Stimulated activated naive B cell treated with anti-CD40 and anti-IgM and Interleukin-4, amounts not matched to agents 10 μg/mL and 1 μg/mL and 100 μg/mL, for 72 hours (primary cell): ENCODE results near the gene ADAMTS4.

Experiments used
- ATAC-seq, 2 donors: fragments of 150-1000 bp; cut with Tn5 transposase; replicated peaks; 2 replicates each; pipeline ENCODE4 v1.10.0; 2021; ENCODE audit warnings: moderate library complexity in 1 of 2
- DNase-seq: peaks from one replicate; pipeline ENCODE4 v3.0.0; 2021
- H3K27ac Mint-ChIP-seq: one replicate; pipeline ENCODE4 v1.8.0; 2022; ENCODE audit warnings: mild to moderate bottlenecking, mixed read lengths
- H3K27me3 Mint-ChIP-seq, 2 donors: one replicate each; pipeline ENCODE4 v1.8.0; 2022; ENCODE audit warnings: mixed read lengths in 2 of 2
- H3K36me3 Mint-ChIP-seq, 2 donors: one replicate each; pipeline ENCODE4 v1.8.0; 2022; ENCODE audit warnings: mixed read lengths in 2 of 2, mild to moderate bottlenecking in 1 of 2
- H3K4me1 Mint-ChIP-seq, 2 donors: one replicate each; pipeline ENCODE4 v1.8.0; 2022; ENCODE audit warnings: mixed read lengths in 2 of 2, mild to moderate bottlenecking in 1 of 2
- H3K4me3 Mint-ChIP-seq, 2 donors: one replicate each; pipeline ENCODE4 v1.8.0; 2022; ENCODE audit warnings: mild to moderate bottlenecking in 2 of 2, mixed read lengths in 2 of 2, moderate library complexity in 1 of 2
- H3K9me3 Mint-ChIP-seq, 2 donors: one replicate each; pipeline ENCODE4 v1.8.0; 2022; ENCODE audit warnings: mixed read lengths in 2 of 2, mild to moderate bottlenecking in 1 of 2

ADAMTS4 gene

DNA sequence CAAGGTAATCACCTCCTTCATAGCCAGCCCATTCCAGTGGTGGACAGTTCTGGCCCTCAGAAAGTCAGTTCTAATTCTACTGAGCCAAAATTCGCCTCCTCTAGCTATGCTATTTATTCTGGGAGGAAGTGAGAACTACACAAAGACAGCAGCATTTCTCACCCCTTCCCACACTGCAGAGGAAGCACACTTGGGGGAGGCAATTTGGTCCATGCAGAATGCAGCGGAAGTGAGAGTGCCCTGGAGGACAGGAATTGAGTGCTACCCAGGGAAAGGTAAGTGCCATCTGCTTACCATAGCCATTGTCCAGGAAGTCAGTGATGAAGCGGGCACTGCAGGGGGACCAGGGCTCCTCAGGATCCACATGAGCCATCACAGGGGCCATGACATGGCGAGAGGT, 3.7 kb downstream of the ADAMTS4 start:
- peak overlapping the region; percentile 38 for H3K27ac Mint-ChIP-seq
- no peaks in the 10 kb centered on the region for H3K27me3 Mint-ChIP-seq
- H3K9me3 Mint-ChIP-seq = no peaks in the 10 kb centered on the region
- H3K36me3 Mint-ChIP-seq = no peaks in the 10 kb centered on the region
- no peak overlapping the region for H3K4me3 Mint-ChIP-seq
- ATAC-seq = peak; percentile 84 to 85
- no peak for DNase-seq
- H3K4me1 Mint-ChIP-seq = peaks cover 40 to 50% of the 10 kb centered on the region in 2 donors

DNA sequence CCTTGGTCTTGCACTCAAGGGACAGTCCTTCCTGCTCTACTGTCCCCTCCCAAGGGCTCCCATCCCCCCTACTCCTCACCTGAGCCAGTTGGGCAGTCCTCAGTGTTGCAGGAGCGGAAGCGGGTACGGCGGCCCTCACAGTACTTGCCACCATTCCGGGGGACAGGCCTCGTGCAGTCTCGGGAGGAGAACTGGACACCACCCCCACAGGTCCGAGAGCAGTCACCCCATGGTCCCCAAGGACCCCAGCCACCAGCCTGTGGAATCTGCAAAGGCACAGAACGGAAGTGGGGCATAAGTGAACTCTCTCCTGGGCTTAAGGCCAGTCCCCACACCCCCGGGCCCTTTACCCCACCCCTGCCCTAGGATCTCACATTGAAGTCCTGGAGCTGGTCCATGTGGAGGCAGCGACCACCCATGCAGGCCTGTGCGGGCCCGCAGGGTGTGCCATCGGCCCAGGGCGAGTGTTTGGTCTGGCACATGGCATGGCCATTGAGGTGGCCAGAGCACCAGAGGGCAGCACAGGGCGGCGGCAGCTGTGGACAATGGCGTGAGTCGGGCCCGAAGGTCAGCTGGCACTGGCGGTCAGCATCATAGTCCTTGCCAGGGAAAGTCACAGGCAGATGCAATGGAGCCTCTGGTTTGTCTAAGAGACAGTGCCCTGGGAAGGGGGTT, 5.2 kb downstream of the ADAMTS4 start:
- Mint-ChIP-seq H3K36me3 (no peaks in the 10 kb centered on the region), H3K4me3 (no peak overlapping the region), H3K27ac (peak overlapping the region; percentile 25), H3K4me1 (peaks cover 38 to 57% of the 10 kb centered on the region in 2 donors), H3K27me3 (no peaks in the 10 kb centered on the region), H3K9me3 (no peaks in the 10 kb centered on the region)
- no peak for DNase-seq
- no peak for ATAC-seq

DNA sequence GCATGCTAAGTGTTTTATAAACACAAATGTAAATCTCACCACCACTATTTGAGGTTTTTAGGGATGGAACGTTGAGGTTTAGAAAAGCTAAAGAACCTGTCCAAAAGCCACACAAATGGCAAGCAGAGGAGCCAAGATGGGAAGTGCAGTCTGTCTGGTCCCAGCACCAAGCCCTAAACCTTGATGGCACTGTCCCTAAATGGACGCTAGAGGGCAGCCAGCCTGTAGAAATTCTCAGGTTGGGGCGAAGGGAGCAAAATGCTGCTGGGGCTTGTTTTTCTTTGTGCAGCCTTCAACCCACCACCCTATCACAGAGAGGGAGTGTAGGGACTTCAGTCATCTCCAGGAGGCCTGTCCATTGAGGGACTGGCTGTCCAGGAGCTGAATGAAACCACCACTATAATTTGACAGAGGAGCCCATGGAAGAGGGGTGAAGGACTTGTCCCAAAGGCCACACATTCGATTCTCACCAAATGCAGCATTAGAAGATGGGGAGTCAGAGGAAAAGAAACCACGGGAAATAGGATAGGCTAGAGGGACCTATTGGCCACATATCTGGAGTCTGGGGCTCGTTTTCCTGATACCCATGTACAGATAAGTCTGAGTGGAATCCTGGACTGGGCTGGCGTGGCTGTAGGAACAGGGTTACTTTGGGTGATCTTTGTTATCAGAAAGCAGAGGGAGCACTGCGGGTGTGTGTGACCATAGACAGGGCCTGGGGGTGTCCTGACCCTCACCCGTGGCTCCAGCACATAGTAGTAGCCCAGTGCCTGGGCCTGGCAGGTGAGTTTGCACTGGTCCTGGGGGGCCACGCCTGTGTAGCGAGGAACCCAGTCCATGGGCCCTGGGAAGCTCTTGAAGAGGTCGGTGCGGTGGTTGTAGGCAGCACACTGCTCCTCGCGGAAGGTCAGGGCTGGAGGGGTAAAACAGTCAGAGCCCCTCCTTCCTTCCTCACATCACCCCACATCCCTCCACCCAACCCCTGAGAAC, 6.1 kb downstream of the ADAMTS4 start:
- DNase-seq = peak; percentile 51
- Mint-ChIP-seq H3K36me3 (no peaks in the 10 kb centered on the region), H3K27me3 (no peaks in the 10 kb centered on the region), H3K4me1 (peaks cover 40 to 64% of the 10 kb centered on the region in 2 donors), H3K9me3 (no peaks in the 10 kb centered on the region), H3K4me3 (no peak overlapping the region), H3K27ac (peak overlapping the region; percentile 16)
- ATAC-seq = peak; percentile 85 to 86

DNA sequence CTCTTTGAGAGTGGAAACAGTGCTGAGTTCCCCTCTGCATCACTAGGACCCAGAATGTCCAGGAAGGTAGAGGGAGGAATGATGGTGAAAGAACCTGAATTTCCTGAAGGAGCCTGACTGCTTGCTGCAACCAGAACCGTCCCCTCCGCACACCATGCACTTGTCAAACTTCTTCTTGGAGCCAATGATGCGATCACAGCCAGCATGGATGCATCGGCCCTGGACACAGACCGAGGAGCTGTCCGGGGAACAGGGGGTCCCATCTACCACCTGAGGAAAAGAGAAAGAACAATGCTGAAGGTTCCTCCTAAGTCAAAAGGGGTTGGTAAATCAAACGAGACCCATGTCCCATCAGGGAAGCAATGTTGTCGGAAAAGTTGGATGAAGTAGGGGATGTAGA, 6.9 kb downstream of the ADAMTS4 start:
- H3K27me3 Mint-ChIP-seq = no peaks in the 10 kb centered on the region
- no peak overlapping the region for H3K27ac Mint-ChIP-seq
- no peaks in the 10 kb centered on the region for H3K36me3 Mint-ChIP-seq
- no peak overlapping the region for H3K4me3 Mint-ChIP-seq
- DNase-seq = no peak
- H3K4me1 Mint-ChIP-seq = peaks cover 46 to 72% of the 10 kb centered on the region in 2 donors
- H3K9me3 Mint-ChIP-seq = no peaks in the 10 kb centered on the region
- no peak for ATAC-seq

DNA sequence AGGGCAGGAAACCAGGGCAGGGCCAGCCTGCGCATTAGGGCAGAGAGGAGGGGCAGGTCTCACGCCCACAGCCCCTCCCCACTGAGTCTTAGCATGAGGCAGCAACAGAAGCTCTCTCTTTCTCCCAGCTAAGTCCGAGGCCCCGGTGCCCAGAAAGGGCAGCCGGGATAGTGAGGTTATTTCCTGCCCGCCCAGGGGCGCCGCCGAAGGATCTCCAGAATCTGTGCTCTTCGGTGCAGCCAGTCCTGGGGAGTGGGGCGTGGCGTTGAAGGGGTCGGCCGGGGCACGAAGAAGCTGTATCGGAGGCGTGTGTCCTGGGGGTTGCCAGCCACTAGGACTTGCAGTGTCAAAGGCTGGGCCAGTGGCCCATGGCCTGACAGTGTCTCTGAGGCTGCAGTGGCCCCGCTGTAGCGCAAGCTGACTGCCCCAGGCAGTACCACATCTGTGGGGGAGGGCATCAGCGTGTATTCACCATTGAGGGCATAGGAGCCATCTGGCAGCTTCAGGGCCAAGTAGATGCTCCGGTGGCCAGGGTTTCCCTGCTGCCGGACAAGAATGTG, 7.8 kb downstream of the ADAMTS4 start:
- DNase-seq = no peak
- H3K4me3 Mint-ChIP-seq = no peak overlapping the region
- no peaks in the 10 kb centered on the region for H3K27me3 Mint-ChIP-seq
- H3K9me3 Mint-ChIP-seq = no peaks in the 10 kb centered on the region
- H3K36me3 Mint-ChIP-seq = no peaks in the 10 kb centered on the region
- H3K27ac Mint-ChIP-seq = peak overlapping the region; percentile 20
- no peak for ATAC-seq
- peaks cover 49 to 79% of the 10 kb centered on the region in 2 donors for H3K4me1 Mint-ChIP-seq

DNA sequence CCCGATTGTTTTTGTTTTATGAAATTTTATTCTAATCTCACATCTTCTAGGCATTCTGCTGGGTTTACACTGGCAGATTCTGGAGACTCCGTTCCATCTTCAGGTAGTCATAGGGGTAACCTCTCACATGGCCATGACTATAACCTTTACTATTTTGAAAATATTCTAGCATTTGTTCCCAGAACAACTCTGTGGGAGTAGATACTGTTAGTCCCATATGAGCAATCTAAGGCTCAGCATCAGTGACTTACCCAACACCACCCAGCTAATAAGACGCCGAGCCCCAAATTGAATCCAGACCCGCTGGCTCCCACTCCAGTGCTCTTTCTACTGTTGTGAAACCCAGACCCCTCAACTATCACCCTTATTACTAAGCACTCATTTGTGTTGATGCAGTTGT, 9.8 kb downstream of the ADAMTS4 start:
- DNase-seq = no peak
- no peak for ATAC-seq
- Mint-ChIP-seq H3K36me3 (no peaks in the 10 kb centered on the region), H3K27ac (no peak overlapping the region), H3K4me1 (peaks cover 47 to 79% of the 10 kb centered on the region in 2 donors), H3K27me3 (no peaks in the 10 kb centered on the region), H3K4me3 (no peak overlapping the region), H3K9me3 (no peaks in the 10 kb centered on the region)

DNA sequence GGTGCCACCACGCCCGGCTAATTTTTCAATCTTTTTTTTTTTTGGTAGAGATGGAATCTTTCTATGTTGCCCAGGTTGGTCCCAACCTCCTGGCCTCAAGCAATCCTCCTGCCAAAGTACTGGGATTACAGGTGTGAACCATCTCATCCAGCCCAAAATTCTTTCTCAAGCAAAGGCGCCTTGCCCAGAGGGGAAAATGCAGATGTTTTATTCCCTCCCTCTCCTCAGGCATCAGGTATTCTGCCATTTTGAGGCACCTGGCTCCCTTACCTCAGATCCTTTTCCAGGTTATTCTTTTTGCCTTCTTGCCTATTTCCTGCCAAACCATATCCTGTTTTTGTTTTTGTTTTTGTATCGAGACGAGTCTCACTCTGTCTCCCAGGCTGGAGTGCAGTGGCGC, 10.5 kb downstream of the ADAMTS4 start:
- Mint-ChIP-seq H3K4me1 (peaks cover 45 to 78% of the 10 kb centered on the region in 2 donors), H3K27ac (no peak overlapping the region), H3K9me3 (no peaks in the 10 kb centered on the region), H3K4me3 (no peak overlapping the region), H3K36me3 (no peaks in the 10 kb centered on the region), H3K27me3 (no peaks in the 10 kb centered on the region)
- ATAC-seq = no peak
- DNase-seq = no peak

DNA sequence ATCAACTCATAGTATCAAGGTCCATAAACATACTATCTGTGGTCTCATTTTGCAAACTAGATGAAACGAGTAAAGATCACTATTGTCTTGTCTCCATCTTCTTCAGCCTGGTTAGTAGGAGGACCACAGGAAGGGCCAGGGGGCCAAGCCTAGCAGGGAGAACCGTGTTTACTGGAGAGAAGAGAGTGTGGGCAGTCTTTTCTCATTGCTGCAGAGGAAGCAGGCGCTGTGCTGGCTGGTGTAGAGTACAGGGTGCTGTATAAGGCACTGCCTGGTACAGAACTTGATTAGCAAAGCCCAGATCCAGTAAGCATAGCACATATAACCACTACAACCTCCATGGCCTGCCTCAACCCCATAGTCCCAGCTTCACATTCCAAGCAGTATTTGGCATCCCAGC, 11.5 kb downstream of the ADAMTS4 start:
- Mint-ChIP-seq H3K27ac (peak overlapping the region; percentile 92), H3K4me1 (peaks cover 44 to 78% of the 10 kb centered on the region in 2 donors), H3K4me3 (no peak overlapping the region), H3K36me3 (no peaks in the 10 kb centered on the region), H3K9me3 (no peaks in the 10 kb centered on the region), H3K27me3 (no peaks in the 10 kb centered on the region)
- DNase-seq = no peak
- no peak for ATAC-seq

DNA sequence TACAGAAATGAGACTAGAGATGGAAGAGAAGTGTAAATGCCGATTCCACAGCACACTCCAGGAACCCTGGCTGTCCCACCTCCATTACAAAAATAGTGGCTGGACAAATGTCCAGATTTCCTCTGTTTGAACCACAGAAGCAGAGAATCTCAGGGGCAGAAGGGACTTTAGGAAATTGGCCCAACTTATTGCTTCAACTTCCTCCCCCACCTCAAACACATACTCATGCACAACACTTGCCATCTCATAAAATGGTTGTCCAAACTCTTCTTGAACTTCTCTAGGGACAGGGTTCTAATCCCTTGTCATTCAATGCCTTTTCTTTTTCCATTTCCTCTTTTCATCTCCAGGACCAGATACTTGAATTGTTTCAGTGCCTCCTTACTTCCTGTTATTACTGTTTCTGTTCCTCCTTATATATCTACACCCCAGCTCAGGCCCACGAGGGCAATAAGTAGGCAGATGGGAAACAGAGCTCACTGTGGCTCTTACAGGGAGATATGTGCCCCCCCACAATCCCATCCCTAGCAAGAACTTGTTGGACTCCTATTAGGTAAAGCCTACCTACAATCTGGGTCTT, 13.0 kb downstream of the ADAMTS4 start:
- Mint-ChIP-seq H3K27me3 (no peaks in the 10 kb centered on the region), H3K4me1 (peaks cover 42 to 79% of the 10 kb centered on the region in 2 donors), H3K27ac (peak overlapping the region; percentile 92), H3K4me3 (peak overlapping the region; percentile 3 to 50), H3K9me3 (no peaks in the 10 kb centered on the region), H3K36me3 (no peaks in the 10 kb centered on the region)
- ATAC-seq (peak; percentile 85 to 86), DNase-seq (no peak)

DNA sequence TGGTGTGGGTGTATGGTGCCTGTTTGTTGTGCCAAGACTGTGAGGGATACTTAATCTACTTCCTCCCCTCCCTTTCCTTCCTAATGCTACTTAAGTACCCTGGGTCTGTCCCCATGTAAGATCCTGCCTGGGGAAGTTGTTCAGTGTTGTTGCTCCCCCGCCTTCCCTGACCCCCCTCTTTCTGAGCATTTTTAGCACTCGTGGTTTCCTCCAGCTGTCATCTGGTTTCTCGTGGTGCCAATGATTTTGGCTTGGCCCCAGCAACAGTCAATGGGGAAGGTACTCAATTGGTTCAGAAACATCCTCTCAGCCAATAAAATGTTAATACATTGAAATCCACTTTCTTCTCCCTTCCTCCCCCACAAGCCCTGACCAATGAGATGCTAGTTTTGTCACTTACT, 13.6 kb downstream of the ADAMTS4 start:
- Mint-ChIP-seq H3K9me3 (no peaks in the 10 kb centered on the region), H3K27ac (peak overlapping the region; percentile 92), H3K27me3 (no peaks in the 10 kb centered on the region), H3K4me1 (peaks cover 46 to 84% of the 10 kb centered on the region in 2 donors), H3K4me3 (peak overlapping the region; percentile 50 to 54), H3K36me3 (no peaks in the 10 kb centered on the region)
- DNase-seq = peak; percentile 56
- peak; percentile 62 to 66 for ATAC-seq

DNA sequence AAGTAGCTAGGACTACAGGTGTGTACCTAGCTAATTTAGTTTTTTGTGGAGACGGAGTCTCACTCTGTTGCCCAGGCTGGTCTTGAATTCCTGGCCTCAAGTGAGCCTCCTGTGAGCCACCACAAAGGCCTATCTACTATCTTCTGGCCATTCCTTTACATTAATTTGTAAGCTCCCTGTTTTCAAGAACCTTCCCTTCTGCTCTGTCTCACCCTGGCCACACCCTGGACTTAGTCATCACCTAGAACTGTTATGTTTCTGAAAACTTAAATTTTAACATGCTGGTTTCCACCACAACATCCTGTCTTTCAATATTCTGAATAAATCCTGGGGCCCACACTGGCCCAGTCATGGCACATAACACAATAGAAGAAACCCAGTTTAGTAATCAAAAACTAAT, 16.6 kb downstream of the ADAMTS4 start:
- H3K27ac Mint-ChIP-seq = peak overlapping the region; percentile 81
- ATAC-seq (peak; percentile 21 to 40), DNase-seq (no peak)
- no peaks in the 10 kb centered on the region for H3K9me3 Mint-ChIP-seq
- H3K4me3 Mint-ChIP-seq = no peak overlapping the region
- H3K27me3 Mint-ChIP-seq = no peaks in the 10 kb centered on the region
- H3K36me3 Mint-ChIP-seq = no peaks in the 10 kb centered on the region
- peaks cover 41 to 74% of the 10 kb centered on the region in 2 donors for H3K4me1 Mint-ChIP-seq

DNA sequence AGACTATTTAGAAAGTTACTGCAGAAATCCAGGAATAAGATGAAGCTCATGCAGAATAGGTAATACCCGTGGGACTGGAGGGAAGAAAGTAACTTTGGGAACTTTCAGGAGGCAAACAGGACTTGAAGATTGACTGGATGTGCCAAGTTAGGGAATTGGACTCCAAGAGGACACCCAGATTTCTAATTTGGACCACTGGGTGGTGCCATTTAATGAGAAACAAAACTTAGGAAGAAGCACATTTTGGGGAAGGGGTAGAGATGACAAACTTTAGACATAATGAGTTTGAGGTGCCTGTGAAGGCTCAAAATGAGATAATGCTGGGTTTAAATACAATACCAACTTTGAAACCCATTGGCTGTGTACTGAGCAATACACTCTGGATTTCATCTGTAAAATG, 18.2 kb downstream of the ADAMTS4 start:
- Mint-ChIP-seq H3K27me3 (no peaks in the 10 kb centered on the region), H3K27ac (no peak overlapping the region), H3K9me3 (no peaks in the 10 kb centered on the region), H3K4me1 (peaks cover 40 to 72% of the 10 kb centered on the region in 2 donors), H3K36me3 (peaks cover under 1 to 7% of the 10 kb centered on the region in 2 donors), H3K4me3 (no peak overlapping the region)
- no peak for ATAC-seq
- no peak for DNase-seq

DNA sequence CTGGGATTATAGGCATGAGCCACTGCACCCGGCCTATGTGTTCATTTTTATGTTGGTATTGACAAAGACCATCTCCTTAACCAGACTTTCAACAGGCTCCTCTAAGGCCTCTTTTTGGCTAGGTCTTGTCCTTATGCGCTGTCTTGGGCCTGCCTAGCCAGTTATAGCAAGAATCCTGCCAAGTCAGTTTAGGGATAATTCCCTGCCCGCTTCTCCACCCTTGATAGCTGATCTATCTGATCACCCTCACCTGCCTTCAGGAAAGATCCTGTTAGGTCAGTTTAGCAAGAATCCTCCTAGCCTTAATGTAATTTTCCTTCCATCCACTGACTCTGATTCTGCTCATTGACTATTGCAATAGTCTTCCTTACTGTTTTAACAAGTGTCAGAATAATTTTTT, 19.2 kb downstream of the ADAMTS4 start:
- Mint-ChIP-seq H3K9me3 (no peaks in the 10 kb centered on the region), H3K4me1 (peaks cover 41 to 73% of the 10 kb centered on the region in 2 donors), H3K27ac (peak overlapping the region; percentile 72), H3K4me3 (no peak overlapping the region), H3K27me3 (no peaks in the 10 kb centered on the region), H3K36me3 (peaks cover 2 to 15% of the 10 kb centered on the region in 2 donors)
- ATAC-seq (no peak), DNase-seq (no peak)

DNA sequence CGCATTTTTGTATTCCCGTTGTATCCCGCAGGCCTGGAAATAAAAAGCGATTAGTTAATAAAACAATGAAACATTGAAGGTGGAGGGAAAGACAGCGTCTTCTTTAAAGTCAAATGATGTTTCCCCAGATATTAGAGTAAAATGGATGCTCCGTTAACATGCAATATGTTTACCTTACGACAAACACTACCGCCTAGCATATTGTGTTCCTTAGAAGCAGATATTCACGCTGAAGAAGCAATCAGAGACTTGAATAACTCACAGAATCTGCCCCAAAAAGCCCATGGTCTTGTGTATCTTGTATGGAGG, 21.0 kb downstream of the ADAMTS4 start:
- Mint-ChIP-seq H3K4me1 (peaks cover 38 to 67% of the 10 kb centered on the region in 2 donors), H3K4me3 (peak overlapping the region; percentile 98), H3K36me3 (peaks cover 7 to 30% of the 10 kb centered on the region in 2 donors), H3K27me3 (no peaks in the 10 kb centered on the region), H3K9me3 (no peaks in the 10 kb centered on the region), H3K27ac (peak overlapping the region; percentile 99)
- ATAC-seq = no peak
- DNase-seq = no peak
